Heart left ventricle (tissue), 16 donors: Measurements from ENCODE around the gene ADAM8. TPM values are rescaled to one million over a fixed set of nuclear protein-coding genes. Genes with fewer than 3 reads are reported as not detected.

Experiments
- ATAC-seq, 4 donors: fragments of 200-7000 bp; cut with Tn5 transposase; one replicate each; pipeline ENCODE4 v1.9.1; 2020 to 2022; ENCODE audit warnings: moderate library complexity in 4 of 4, mild to moderate bottlenecking in 3 of 4, moderate number of reproducible peaks in 1 of 4
- DNase-seq, 5 donors: peaks; one replicate each; pipeline ENCODE4 v3.0.0-alpha.2; 2020
- H3K27ac ChIP-seq, 12 donors: fragments of 200-600 bp; sonication (generic) in 4 of 12; one replicate each; pipeline versions ENCODE4 v1.5.0 to v1.8.0; 2016 to 2022; ENCODE audit warnings: mild to moderate bottlenecking in 2 of 12
- H3K27me3 ChIP-seq, 9 donors: fragments of 200-600 bp; sonication (generic) in 2 of 9; one replicate each; pipeline versions ENCODE4 v1.5.1 to v1.8.0; 2016 to 2022; ENCODE audit warnings: mild to moderate bottlenecking in 3 of 9
- H3K36me3 ChIP-seq, 9 donors: fragments of 200-600 bp; sonication (generic) in 2 of 9; one replicate each; pipeline versions ENCODE4 v1.5.0 to v1.8.0; 2018 to 2022; ENCODE audit warnings: mild to moderate bottlenecking in 2 of 9
- H3K4me1 ChIP-seq, 12 donors: fragments of 200-600 bp; sonication (generic) in 4 of 12; one replicate each; pipeline versions ENCODE4 v1.5.0 to v1.8.0; 2016 to 2022; ENCODE audit warnings: mild to moderate bottlenecking in 3 of 12
- H3K4me3 ChIP-seq, 12 donors: fragments of 200-600 bp; sonication (generic) in 4 of 12; one replicate each; pipeline versions ENCODE4 v1.5.0 to v1.8.0; 2017 to 2022; ENCODE audit warnings: mild to moderate bottlenecking in 9 of 12, moderate library complexity in 4 of 12
- H3K9me3 ChIP-seq, 12 donors: fragments of 200-600 bp; sonication (generic) in 4 of 12; one replicate each; pipeline versions ENCODE4 v1.5.0 to v1.8.0; 2016 to 2022; ENCODE audit warnings: mild to moderate bottlenecking in 1 of 12
- POLR2A ChIP-seq, 2 donors: fragments of 450-650 bp; IDR thresholded peaks; one replicate each; pipeline ENCODE4 v1.6.1; 2017; ENCODE audit warnings: antibody characterized with exemption in 2 of 2, mild to moderate bottlenecking in 2 of 2, moderate library complexity in 2 of 2
- WGBS, 4 donors: extraction: QIAGEN DNeasy Blood & Tissue Kit in 2 of 4; methylation state at CpG; one replicate each; pipeline versions ENCODE4 v1.1.5 to v1.1.7; 2013 to 2018; 5-methylcytosine and 5-hydroxymethylcytosine counted together
- intact Hi-C, 10 donors: fragments of 100-400 bp; cut with DNase I; formaldehyde crosslinking; loops; one replicate each; pipeline versions ENCODE4 v1.11.1 to v1.14.2; 2022
- polyA plus RNA-seq, 2 donors: library from polyadenylated mRNA; stranded (reverse); fragments of 200-250 nt; gene quantifications; one replicate each; pipeline ENCODE4 v1.2.3, GENCODE V29; 2013
- total RNA-seq, 9 donors: library from RNA; depleted of rRNA in 2 of 9; stranded (reverse); fragments of >200 nt in 2 of 9; fragmentation: NEBNext Ultra II Directional in 3 of 9; extraction: Animal tissue kit (Norgen Biotek cat#: 25700) in 3 of 9; gene quantifications; one replicate each; pipeline versions ENCODE4 v1.1.0 to v1.2.4, GENCODE V29; 2016 to 2023
- TF ChIP-seq, protein P1 (sequence below), 12 donors: fragments of 200-600 bp; sonication (generic) in 4 of 12; IDR thresholded peaks; one replicate each; pipeline versions ENCODE4 v1.5.0 to v1.8.0; 2018 to 2022; ENCODE audit warnings: antibody characterized with exemption in 12 of 12, mild to moderate bottlenecking in 5 of 12
- donor health status: ischemic (EF 13 %, LVEDD 7.1; RV severe dilation, severe dysfunction).
- donor health status: healthy with polysubstance abuse.
- donor health status: DM: no; HTN: yes; CAD: no.
- donor health status: DM: no; HTN: no; CAD: no.
- donor health status: ischemic (EF 25% LVEDD 6.9; RV normal size, moderate dysfunction).
- donor health status: ischemic (EF 25% LVEDD 5.7; RV mildly dilated, moderate dysfunction).
- donor health status: healthy.
- donor health status: DM: yes; HTN: yes; CAD: no.
- donor health status: ischemic (EF 35%, LVEDD 5.7; RV mildly dilated, moderate dysfunction).
- donor health status: nonischemic (EF 11% LVEDD 7.7; RV severe dilation, severe dysfunction).
- donor health status: DM: yes; HTN: yes; CAD: no.
- donor health status: PGD.
- donor health status: ischemic (EF 29% LVEDD 5.4; RV normal size, mild dysfunction).
- donor health status: nonischemic (EF 23%, LVEDD 6.1; RV moderate dilation, normal function).

The ADAM8 gene
- total and polyA plus RNA-seq, 11 donors = 0.50 to 10.3 (median 1.6) TPM

DNA sequence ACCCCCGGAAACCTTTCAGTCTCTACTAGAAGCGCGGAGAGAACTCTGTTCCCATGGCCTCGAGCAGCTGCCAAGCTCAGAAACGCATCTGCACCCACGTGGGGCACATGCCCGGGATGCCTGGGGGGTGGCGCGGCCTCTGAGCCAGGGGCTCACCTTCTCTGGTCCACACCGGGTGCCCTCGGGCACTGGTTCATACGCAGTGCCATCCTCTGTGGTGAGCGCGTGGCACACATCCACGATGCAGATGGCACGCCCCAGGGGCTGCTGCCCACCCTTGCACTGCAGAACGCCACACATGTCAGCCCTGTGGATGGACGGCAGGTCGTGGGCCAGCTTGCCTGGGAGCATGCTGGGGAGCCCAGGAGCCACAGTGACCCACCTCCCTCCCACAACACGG lies 6.5 kb downstream of the ADAM8 start:
- peaks cover 0 to 28% (median 0%) of the 10 kb centered on the region in 9 donors for H3K36me3 ChIP-seq
- TF ChIP-seq, protein P1, sequence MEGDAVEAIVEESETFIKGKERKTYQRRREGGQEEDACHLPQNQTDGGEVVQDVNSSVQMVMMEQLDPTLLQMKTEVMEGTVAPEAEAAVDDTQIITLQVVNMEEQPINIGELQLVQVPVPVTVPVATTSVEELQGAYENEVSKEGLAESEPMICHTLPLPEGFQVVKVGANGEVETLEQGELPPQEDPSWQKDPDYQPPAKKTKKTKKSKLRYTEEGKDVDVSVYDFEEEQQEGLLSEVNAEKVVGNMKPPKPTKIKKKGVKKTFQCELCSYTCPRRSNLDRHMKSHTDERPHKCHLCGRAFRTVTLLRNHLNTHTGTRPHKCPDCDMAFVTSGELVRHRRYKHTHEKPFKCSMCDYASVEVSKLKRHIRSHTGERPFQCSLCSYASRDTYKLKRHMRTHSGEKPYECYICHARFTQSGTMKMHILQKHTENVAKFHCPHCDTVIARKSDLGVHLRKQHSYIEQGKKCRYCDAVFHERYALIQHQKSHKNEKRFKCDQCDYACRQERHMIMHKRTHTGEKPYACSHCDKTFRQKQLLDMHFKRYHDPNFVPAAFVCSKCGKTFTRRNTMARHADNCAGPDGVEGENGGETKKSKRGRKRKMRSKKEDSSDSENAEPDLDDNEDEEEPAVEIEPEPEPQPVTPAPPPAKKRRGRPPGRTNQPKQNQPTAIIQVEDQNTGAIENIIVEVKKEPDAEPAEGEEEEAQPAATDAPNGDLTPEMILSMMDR (IDR thresholded peaks at IDR 0.05) = no peak
- TF ChIP-seq POLR2A (IDR thresholded peaks at IDR 0.05) = no peak
- peaks cover 0 to 8% (median 2%) of the 10 kb centered on the region in 9 donors for H3K27me3 ChIP-seq
- H3K4me3 ChIP-seq = no peak overlapping the region
- no peak overlapping the region for H3K27ac ChIP-seq
- H3K4me1 ChIP-seq = peaks cover 0 to 9% (median 0%) of the 10 kb centered on the region in 12 donors
- intact Hi-C loops = no loop called here
- DNase-seq = no peak
- 88 to 92% (median 91%) methylated on average over 15 to 20 of the region's 20 CpGs for WGBS, 4 donors
- no peak for ATAC-seq
- H3K9me3 ChIP-seq = no peaks in the 10 kb centered on the region

DNA sequence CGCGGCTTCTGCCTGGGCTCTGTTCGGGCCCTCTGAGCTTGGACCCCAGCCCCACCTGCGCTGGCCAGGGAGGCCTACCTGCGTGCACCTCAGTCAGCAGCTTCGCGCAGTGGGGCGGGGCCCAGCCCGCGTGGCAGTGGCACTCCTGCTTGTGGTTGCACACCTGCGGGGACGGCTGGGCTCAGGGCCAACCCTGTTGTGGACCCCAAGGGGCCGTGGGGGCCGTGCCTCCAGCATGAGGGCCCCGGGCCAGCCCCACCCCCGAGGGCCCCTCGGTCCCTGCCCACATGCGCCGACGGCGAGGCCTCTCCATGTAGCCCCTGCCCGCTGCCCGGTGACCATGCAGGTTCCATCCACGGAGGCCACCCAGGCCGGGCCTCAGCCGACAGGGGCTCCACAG lies 7.3 kb downstream of the ADAM8 start:
- Histone ChIP-seq H3K36me3 (peaks cover 0 to 28% (median 0%) of the 10 kb centered on the region in 9 donors), H3K9me3 (no peaks in the 10 kb centered on the region), H3K4me1 (peaks cover 0 to under 1% (median 0%) of the 10 kb centered on the region in 12 donors), H3K27ac (no peak overlapping the region), H3K4me3 (no peak overlapping the region), H3K27me3 (no peaks in the 10 kb centered on the region)
- DNase-seq (no peak), ATAC-seq (no peak)
- TF ChIP-seq, protein P1 (IDR thresholded peaks at IDR 0.05) = no peak
- no peak for TF ChIP-seq POLR2A (IDR thresholded peaks at IDR 0.05)
- WGBS, 4 donors = 80 to 93% (median 91%) methylated on average over 4 to 26 of the region's 26 CpGs
- intact Hi-C loops = no loop called here

GRCh38 chr10:133268532-133268931 lies 8.1 kb downstream of the ADAM8 start:
- no peak overlapping the region for H3K27ac ChIP-seq
- peaks cover 0 to 28% (median 0%) of the 10 kb centered on the region in 9 donors for H3K36me3 ChIP-seq
- H3K9me3 ChIP-seq = no peaks in the 10 kb centered on the region
- H3K4me3 ChIP-seq = no peak overlapping the region
- ATAC-seq (no peak), DNase-seq (no peak)
- peaks cover 0 to 9% (median 0%) of the 10 kb centered on the region in 12 donors for H3K4me1 ChIP-seq
- intact Hi-C loops = no loop called here
- no peaks in the 10 kb centered on the region for H3K27me3 ChIP-seq
- 89 to 93% (median 90%) methylated on average over 7 to 22 of the region's 22 CpGs for whole genome bisulfite sequencing, 4 donors
- TF ChIP-seq, protein P1 (IDR thresholded peaks at IDR 0.05) = no peak
- TF ChIP-seq POLR2A (IDR thresholded peaks at IDR 0.05) = no peak

DNA sequence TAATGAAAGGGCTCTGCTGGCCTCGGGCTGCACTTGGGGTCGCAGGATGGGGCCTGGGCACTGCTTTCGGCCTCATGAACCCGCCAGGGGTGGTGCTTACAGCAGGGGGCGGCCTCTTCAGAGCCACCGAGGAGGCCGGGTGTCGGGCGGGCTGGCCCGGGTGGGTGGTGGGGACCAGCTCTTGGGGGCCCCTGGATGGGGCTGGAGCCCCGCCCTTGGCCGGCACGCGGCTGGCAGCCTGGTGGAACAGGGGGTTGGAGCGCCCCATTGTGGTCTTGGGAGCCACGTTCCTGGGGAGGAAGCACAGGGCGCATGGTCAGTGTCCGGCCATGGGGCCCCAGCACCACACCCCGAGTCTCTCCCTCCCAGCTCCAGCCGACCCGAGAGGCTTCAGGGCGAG lies 8.8 kb downstream of the ADAM8 start:
- Histone ChIP-seq H3K27ac (no peak overlapping the region), H3K4me1 (peaks cover 0 to 15% (median 0%) of the 10 kb centered on the region in 12 donors), H3K36me3 (peaks cover 0 to 28% (median 0%) of the 10 kb centered on the region in 9 donors), H3K4me3 (no peak overlapping the region), H3K27me3 (no peaks in the 10 kb centered on the region), H3K9me3 (no peaks in the 10 kb centered on the region)
- intact Hi-C loops = no loop called here
- no peak for ATAC-seq
- DNase-seq = no peak
- 85 to 94% (median 90%) methylated on average over 12 to 22 of the region's 22 CpGs for WGBS, 4 donors
- TF ChIP-seq, protein P1 (IDR thresholded peaks at IDR 0.05) = no peak
- TF ChIP-seq POLR2A (IDR thresholded peaks at IDR 0.05) = no peak
